GM18951 (cell line): Measurements from ENCODE around the gene LHX5.

Experiments
- POLR2A ChIP-seq: IDR thresholded peaks from 4 replicates; pipeline ENCODE4 v1.6.1; 2011; ENCODE audit warnings: mild to moderate bottlenecking; ENCODE audit not compliant: insufficient read length, insufficient read depth; ENCODE audit errors: extremely low read depth
- in situ Hi-C: fragments of 300-500 bp; cut with MboI; formaldehyde crosslinking; loops from one replicate; pipeline ENCODE4 v1.12.0; 2022; ENCODE audit warnings: low sequenced_read_pairs, mixed read lengths, inconsistent platforms; ENCODE audit not compliant: unreplicated experiment

LHX5 gene

GRCh38 chr12:113488322-113488721 is 16.7 kb upstream of the LHX5 start:
- in situ Hi-C loops: no loop called here
- TF ChIP-seq POLR2A: no peak

DNA sequence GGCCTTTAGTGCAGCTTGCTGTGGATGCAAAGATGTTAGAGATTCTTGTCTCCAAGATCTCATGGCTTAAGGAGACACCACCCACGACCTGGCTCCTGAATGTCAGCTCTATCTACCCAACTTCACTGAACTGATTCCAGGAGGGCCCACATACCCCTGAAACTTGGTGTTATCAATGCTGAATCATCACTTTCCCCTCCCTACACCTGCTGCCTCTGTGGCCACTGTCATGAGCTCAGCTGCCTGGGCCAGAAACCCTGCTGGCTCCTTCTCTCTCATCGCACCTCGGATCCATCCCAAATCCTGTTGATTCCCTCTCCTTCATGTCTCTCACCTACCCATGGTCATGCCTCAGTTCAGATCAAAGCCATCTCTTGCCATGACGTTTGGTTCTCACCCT is 15.1 kb upstream of the LHX5 start:
- in situ Hi-C loops: no loop called here
- no peak for TF ChIP-seq POLR2A

DNA sequence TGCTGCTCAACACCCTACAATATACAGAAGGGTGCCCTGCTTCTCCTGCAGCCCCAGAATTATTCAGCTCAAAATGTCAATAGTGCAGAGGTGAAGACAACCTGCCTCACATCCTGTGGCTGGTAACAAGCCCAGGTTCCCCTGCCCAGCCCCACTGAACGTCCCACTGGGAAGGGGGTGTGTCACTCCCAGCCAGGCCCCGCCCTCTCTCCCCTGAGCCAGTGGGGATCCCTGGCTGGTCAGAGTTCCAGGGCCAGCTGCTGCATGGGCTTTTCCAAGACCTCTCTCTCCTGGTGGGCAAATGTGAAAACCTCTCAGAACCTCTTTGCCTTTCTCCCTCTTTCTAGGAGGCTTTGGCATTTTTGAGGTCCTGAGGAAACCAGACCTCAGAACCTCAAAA is 13.7 kb upstream of the LHX5 start:
- in situ Hi-C loops: no loop called here
- no peak for TF ChIP-seq POLR2A

GRCh38 chr12:113482334-113482733 is 10.7 kb upstream of the LHX5 start:
- in situ Hi-C loops: no loop called here
- TF ChIP-seq POLR2A: no peak

DNA sequence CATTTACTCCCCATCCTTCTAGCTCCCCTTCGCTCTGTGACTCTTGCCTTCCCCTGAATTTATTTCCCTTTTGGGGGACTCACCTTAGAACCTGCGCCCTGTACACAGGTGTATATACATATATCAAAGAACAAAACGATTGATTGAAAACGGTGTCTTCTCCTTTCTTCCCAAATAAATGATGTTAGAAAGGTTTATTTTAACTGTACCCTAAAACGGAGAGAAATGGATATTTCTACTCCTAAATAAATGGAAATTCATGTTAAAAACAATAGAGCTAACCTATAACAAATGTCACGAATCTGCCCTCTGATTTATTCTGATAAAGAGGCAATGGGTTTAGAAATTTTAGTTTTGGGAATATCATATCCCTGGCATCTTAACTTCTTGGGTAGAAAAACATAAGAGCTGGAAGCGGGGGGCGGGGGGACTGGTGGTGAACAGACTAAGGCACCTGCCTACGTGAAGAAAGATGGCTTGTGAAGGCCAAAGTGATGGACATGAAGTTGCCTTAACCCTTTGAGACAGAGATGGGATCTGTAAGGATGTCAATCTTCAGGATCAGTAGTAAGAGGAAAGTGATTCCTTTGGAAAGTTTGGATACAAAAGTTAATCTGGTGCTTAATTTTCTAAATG is 8.8 kb upstream of the LHX5 start:
- TF ChIP-seq POLR2A: no peak
- in situ Hi-C loops: no loop called here

- in situ Hi-C loops: no loop called here
- no peak for TF ChIP-seq POLR2A
Measured at GRCh38 chr12:113479590-113480335, 8.1 kb upstream of the LHX5 start.

DNA sequence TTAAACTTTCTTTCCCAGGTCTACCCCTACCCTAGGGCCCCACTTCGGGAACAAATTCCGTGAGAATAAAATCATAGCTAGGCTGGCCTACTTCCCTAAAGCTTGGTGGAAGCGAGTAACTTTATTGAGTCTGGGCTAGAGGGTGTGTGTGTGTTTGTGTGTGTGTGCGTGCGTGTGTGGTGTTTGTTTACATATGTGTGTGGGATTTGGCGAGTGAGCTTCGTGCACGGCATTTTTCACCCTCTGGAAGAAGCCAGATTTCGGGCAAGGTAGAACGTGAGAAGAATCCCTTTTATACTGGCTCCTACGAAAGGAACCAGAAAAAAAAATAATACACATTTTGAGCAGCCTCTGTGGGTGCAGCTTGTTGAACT is 7.5 kb upstream of the LHX5 start:
- in situ Hi-C loops: no loop called here
- no peak for TF ChIP-seq POLR2A

DNA sequence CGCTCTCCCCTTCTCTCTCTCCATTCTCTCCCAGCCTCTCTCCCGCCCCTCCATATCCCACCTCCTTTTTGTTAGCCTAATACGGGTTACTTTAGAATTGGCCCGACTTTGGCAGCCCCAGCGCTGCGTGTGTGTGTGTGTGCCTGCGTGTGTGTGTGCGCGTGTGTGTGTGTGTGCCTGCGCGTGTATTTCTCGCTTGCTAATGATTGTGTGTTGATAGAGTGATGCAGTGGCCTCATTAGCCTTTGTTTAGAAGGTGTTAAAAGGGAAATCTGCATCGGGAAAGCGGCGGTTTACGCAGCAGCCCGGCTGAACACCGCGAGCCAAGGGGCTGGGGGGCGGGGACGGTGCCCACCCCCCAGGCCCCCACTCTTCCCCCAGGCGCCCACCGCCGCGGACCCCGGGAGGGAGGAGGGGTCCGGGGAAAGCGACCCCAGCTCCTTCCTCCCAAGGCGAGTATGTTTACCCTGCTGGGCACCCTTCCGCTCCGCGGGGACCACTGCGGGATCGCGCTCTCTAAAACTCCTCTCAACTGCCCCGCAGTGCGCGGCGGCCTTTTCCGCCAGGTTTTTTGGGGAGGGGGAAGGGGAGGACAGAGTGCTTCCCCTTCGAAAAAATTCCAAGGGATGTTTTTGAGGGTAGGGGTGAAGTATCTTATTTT is 6.8 kb upstream of the LHX5 start:
- no peak for TF ChIP-seq POLR2A
- in situ Hi-C loops: no loop called here

DNA sequence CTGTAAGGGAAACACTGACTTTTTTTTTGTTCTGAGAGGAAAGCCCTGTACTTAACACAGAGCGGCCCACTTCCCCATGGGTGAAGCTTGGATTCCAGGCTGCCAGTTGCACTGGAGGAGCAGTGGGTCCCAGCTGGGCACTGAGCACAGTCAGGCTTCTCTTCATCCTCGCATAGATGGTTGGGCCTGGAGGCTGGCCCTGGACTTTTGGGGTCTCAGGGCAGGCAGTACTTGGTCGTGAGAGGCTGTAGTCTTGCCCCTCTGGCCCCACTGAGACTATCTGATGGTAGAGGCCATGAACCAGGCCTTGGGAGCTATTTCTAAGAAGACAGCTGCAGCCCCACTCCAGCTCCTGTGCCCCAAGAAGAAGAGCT is 6.2 kb upstream of the LHX5 start:
- in situ Hi-C loops: no loop called here
- no peak for TF ChIP-seq POLR2A

DNA sequence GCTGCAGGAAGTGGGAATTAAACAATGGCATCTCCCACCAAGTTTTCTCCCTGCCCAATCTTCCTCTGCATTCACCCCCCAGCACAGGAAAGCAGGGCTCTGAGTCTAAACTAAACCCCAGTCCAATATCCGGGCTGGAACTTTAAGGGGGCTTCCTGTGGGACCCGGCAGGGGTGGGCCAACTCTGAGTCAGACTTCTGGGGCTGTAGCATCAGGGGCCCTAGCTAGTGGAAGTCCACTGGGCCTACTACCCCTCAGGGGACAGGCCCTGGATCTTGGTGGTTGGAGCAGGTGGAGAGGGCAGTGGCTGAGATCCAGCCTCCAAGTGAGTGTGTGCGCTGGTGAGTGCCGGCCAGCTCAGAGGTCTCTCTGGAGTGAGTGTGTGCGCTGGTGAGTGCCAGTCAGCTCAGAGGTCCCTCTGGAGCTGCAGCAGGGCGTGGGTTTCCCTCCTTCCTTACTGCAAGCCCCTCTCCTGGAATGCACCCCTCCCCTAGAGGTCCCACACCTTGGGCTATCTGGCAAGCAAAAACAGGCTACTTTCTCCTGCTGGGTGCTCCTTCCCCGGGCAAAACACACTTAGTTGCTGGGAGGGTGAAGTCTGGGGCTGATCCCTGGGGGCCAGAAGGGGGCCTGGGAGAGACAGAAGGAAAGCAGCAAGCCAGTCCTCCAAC is 5.6 kb upstream of the LHX5 start:
- in situ Hi-C loops: no loop called here
- TF ChIP-seq POLR2A: no peak

DNA sequence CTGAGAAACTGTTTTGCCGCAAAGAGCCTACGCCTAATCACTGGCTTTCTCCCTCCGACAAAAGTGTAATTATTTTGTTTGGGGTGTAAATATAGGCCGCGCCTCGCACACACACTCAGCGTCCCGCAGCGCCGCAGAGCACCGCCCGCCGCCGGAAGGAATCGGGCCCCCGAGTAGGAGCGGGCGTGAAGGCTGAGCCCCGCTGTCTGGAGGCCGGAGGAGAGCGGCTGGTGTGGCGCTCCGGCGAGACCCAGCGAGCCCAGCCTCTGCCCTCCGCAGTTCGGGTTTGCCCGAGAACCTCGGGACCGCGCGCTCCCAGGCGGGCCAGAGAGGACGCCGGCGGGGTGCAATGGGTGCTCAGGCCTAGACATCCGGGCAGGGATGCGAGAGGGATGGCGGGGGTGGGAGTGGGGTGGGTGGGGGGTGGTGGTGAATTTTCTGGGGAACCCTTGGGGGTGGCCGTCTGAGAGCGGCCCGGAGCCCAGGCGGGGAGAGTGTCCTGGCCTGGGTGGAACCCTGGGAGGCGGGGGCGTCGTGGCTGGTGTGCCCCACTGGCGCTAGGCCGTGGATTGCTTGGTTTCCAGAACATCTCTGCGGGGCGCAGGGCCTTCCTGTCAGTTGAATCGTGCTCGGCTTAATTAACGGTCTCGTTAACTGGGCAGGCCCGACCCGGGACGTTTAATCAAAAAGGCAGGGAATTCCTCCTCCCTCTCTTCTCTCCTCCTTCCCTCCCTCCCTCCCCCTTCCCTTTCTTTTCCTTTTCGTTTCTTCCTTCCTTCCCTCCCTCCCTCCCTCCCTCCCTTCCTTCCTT is 4.7 kb upstream of the LHX5 start:
- in situ Hi-C loops: no loop called here
- TF ChIP-seq POLR2A: no peak

DNA sequence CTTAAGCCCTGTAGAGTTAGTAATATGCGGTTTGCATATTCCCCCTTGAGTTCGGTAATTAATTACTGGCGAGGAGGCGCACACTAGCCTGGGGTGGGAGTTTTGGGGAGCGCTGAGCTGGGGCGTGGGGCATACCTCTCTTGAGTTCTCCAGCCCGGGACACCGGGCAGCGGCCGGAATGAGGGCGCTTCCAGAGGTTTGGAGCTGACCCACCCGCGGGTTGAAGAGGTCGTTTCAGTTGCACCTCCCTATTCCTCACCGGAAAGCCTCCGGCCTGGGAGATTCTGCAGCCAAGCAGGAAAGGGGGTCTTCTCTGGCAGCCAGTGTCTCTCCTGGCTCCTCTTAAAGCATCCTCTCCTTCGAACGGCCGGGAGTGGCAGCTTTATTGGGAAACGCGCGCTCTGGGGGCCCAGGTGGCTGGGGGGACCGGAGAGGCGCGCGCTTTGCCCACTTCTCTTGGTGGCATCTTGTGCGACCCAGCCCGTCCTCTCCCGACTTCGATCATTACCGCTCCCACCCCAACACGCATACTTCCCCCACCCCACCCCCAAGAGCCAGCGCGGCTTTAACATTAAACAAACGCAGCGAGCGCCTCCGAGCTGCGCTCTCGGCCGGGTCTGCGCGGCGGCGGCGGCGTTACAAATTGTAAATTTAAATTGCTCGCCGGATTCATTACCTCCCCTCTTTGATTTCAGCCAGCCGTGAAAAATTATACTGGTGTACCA is 3.9 kb upstream of the LHX5 start:
- in situ Hi-C loops: no loop called here
- no peak for TF ChIP-seq POLR2A
